GM19239 (cell line): Measurements from ENCODE around the gene SLC13A3.
A peak's percentile ranks its signal among the peaks of the same experiment; 100 is the strongest.

Experiments
- DNase-seq: peaks from one replicate; pipeline ENCODE4 v3.0.0; 2011; ENCODE audit warnings: low spot score; ENCODE audit not compliant: insufficient read length
- FAIRE-seq: peaks from 2 replicates; lab custom pipeline; 2011; peaks lifted over from hg19 to GRCh38; lab: Jason Lieb, UNC

The SLC13A3 gene

GRCh38 chr20:46547995-46548394 lies 103.3 kb downstream of the SLC13A3 start:
- no peak for FAIRE-seq
- no peak for DNase-seq

GRCh38 chr20:46546936-46547335 lies 104.3 kb downstream of the SLC13A3 start:
- DNase-seq (no peak), FAIRE-seq (no peak)

GRCh38 chr20:46546298-46546697 lies 105.0 kb downstream of the SLC13A3 start:
- DNase-seq (no peak), FAIRE-seq (no peak)

GRCh38 chr20:46545827-46546138 lies 105.5 kb downstream of the SLC13A3 start:
- DNase-seq (no peak), FAIRE-seq (no peak)

- FAIRE-seq (peak; percentile 81), DNase-seq (peak; percentile 45)
Observed at GRCh38 chr20:46545077-46545826, 106.0 kb downstream of the SLC13A3 start.

GRCh38 chr20:46544576-46544975 lies 106.7 kb downstream of the SLC13A3 start:
- DNase-seq (no peak), FAIRE-seq (peak; percentile 28)

GRCh38 chr20:46543959-46544358 lies 107.3 kb downstream of the SLC13A3 start:
- FAIRE-seq (no peak), DNase-seq (no peak)

- DNase-seq: no peak
- FAIRE-seq: no peak
Observed at GRCh38 chr20:46543033-46543432, 108.2 kb downstream of the SLC13A3 start.

- FAIRE-seq: no peak
Observed at GRCh38 chr20:46541229-46541935, 109.9 kb downstream of the SLC13A3 start.

GRCh38 chr20:46539113-46539512 lies 112.1 kb downstream of the SLC13A3 start:
- DNase-seq (no peak), FAIRE-seq (no peak)

More at GRCh38 chr20:46541229-46541935, 109.9 kb downstream of the SLC13A3 start:
- no peak for DNase-seq

- DNase-seq: no peak
- FAIRE-seq: no peak
Observed at GRCh38 chr20:46530640-46531039, 120.6 kb downstream of the SLC13A3 start.

- FAIRE-seq (no peak), DNase-seq (no peak)
Observed at GRCh38 chr20:46523696-46524328, 127.4 kb downstream of the SLC13A3 start.

GRCh38 chr20:46523108-46523507 lies 128.2 kb downstream of the SLC13A3 start:
- no peak for DNase-seq
- FAIRE-seq: no peak

- DNase-seq (peak; percentile 45), FAIRE-seq (peak; percentile 83)
Observed at GRCh38 chr20:46520976-46521579, 130.2 kb downstream of the SLC13A3 start.

- no peak for DNase-seq
- FAIRE-seq: no peak
Observed at GRCh38 chr20:46520540-46520939, 130.7 kb downstream of the SLC13A3 start.

GRCh38 chr20:46519471-46520068 lies 131.7 kb downstream of the SLC13A3 start:
- DNase-seq: no peak
- no peak for FAIRE-seq

- FAIRE-seq (peak; percentile 90), DNase-seq (peak; percentile 44)
Observed at GRCh38 chr20:46512943-46513844, 138.1 kb downstream of the SLC13A3 start, which contains the start of gene ZNF334. TSS of gene ZNF334 (minus strand) at chr20:46513559. CDS start at chr20:46512102, 1,457 bp downstream.

GRCh38 chr20:46509523-46509922 lies 141.7 kb downstream of the SLC13A3 start:
- FAIRE-seq: no peak

More at GRCh38 chr20:46509523-46509922, 141.7 kb downstream of the SLC13A3 start:
- no peak for DNase-seq
